DMS 273 (cell line): ENCODE measurements around the gene HOXA9.
A peak's percentile ranks its signal among the peaks of the same experiment; 100 is the strongest.

Experiments used
- DNase-seq: peaks from one replicate; lab custom pipeline; 2025; ENCODE audit not compliant: unreplicated experiment; lab: John Stamatoyannopoulos, UW

Gene HOXA9

DNA sequence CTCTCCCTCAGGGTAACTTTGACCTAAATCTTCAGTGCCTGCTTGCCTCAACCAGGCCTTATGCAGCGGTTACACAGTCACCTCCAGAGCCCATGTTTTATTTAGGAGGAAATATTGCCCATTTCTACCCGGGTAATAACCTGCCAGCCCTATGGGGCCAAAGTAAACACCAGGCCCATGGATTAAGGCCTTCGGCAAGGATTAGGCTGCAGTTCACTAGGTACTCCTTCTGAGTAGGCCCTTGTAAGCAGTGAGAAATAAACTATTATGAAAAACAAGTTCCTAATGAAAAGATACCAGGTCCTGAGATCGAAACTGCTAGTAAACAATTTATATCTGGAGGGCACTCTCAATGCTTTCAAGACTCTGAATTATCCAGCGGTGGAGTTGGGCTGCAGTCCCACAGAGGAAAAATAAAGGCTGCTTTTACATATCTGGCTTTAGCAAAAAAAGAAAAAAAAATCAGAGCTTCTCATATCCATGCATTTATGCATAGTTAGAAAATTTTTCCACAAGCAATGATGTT lies 12.5 kb upstream of the HOXA9 start:
- no peak for DNase-seq

DNA sequence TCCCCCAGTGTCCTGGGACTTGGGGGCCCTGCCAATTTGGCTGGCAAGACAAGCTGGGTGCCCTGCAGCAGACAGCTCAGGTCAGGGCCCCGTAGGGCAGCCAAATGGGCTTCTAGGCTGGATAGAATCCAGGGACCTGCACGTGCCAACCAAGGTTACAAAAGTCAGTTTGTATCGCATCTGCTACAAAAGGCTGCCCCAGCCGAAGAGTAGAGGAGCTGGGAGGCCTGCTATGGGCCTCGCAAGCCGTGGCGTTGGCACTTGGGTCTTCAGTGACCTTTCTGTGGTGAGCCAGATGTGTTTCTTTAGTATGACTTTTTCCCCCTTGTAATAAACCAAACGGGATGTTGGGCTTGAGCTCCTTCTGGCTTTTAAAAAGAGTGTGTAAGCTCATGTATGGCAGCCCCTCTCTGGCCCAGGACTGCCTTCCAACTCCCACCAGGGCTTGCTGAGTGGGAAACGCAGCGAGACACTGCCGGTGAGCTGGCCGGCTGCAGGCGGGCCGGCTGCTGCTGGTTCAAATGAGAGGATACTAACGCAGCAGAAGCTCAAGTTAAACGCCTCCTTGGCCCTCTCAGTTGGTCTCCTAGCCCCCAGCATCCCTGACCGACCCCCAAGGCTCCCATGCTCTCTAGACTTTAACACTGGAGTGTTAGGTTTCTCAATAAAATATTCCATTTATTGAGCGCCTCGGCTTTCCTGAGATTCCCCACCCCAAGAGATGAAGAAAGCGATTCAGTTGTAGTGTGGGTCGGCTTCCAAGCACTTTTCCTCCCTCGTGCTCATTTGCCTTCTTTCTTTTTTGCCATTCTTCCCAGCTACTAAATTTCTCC lies 11.8 kb upstream of the HOXA9 start:
- DNase-seq = no peak

- no peak for DNase-seq
Observed at GRCh38 chr7:27176524-27176845, 11.1 kb upstream of the HOXA9 start.

DNA sequence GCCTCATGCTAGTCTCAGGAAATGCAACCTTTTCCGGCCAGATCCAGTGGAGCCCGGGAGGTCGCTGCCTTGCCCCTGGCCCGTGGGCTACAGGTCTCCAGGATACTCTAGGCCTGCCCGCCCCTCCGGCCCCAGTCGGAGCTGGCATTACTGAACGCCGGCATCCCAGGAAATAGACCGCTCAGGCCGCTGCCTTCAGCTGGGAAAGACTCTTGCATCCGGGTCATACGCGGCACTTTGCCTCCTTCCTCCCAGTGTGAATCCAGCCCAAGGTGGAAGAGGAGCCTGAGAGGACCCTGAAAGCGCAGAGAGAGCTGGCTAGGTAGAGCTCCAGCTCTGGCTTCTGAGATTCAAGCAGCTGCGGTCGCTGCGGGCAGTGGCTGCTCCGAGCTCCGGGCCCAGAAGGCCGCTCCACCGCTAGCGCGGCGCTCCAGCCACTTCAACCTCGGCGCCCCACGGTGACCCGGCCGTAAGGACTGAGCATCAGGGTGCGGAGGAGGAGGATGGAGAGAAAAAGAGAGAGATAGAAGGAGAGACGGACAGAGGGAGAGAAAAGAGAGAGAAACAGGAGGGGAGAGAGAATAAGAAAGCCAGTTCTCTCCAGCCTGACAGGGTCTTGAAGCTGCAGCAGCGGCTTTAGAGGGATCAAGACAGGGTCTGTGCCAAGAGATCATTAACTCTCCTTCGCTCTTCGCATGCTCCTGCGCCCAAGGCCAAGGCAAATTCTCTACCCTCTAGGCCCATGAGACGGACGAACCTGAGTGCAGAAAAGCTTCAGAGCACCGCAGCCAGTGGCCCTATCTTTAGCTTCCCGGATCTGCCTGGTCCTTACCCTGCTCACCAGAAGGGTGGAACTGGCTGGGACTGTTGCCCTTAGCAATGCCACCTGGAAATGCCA lies 10.5 kb upstream of the HOXA9 start:
- DNase-seq = no peak

DNA sequence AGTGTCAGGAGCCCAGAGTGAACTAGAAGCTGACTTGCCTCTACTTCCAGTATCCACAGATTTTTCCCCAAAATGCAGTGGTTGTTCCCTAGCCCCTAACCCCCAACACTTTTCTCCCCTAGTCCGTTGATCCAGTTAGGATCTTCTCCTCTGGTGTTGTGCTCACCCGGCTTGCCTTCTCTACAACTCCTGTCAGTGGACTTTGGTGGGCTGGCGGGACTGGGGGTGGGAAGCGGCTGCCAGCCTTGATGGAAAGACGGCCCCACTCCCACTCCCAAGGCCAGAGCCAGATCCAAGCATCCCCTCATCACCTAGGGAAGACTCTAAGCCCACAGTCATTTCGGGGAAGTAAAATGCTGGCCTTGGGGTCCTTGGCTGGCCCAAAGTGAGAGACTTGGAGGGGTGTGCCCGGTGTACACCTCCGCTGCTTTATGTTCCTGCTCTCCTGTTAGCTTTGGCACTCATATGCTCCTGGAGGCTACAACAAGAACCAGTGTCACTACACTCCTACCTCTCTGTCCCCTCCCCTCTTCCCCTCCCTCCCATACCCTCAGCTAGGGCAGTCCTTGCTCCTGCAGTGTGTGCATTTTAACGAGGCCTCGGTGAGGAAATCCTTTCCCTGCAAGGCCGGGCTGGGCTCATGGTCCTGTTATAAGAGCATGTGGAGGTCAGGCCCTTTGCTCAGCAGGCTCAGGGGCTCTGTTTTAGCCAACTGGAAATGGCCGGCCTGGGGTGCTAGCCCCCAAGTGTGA lies 9.7 kb upstream of the HOXA9 start:
- DNase-seq = no peak

DNA sequence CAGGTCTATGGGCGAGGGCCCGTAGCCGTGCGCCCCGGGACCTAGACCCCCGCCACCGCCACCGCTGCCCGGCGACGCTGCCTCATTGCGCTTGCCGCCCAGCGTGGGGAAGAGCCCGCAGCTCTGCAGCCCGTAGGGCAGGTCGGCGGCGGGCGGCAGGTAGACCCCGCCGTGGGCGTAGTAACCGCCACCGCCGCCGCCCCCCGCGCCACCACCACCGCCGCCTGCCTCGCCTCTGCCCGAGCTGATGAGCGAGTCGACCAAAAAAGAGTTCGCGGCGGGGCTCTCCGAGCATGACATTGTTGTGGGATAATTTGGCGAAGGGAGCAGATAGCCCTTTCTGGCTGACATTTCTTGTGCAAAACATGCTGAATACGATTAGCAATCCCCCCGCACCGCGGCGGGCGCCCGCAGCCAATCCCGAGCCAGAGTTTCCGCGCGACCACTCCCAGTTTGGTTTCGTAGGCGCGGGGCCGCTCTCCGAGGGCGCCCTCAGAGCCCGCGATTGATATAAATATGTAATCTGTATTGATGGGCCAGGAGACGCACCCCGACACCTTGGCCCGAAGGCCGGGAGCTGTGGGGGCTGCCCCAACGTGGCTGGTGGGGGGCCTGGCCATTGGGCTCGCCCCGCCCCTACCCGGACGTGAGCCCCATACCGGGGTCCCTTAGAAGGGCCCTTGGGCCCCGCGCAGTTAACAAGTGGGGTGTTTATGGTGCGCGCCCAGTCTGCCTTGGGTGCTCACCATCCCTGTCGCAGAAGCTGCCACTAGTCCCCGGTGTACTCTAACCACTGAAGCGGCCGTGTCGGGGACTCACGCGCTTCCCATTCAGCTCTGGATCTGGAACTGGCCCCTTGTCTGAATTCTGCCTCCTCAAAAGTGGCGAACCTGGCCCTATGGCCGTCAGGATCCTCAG lies 8.9 kb upstream of the HOXA9 start, which contains the start of gene HOXA10:
TSS of gene HOXA10 (minus strand) at position 365 of the 918 bp plus-strand sequence. CDS start at position 351, 14 bp downstream.
- DNase-seq = no peak

DNA sequence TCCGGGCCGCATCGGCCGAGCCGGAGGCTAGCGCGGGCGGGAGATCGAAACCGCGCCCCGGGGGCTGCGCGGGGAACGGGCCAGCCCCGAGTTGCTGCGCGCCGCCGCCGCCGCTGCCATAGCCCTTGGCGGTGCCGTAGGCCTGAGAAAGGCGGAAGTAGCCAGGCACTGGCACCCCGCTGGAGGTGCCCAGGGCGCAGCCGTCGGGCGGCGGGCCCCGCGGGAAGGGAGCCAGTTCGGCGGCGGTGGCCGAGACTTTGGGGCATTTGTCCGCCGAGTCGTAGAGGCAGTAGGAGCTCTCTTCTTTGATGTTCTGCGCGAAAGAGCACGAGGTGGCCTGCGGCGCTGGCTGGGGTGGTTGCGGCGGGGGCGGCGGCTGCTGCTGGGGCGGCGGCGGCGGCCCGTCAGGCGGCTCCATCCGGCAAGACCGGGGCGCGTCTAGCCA lies 8.2 kb upstream of the HOXA9 start:
- DNase-seq = peak; percentile 83

GRCh38 chr7:27172823-27173510 lies 7.6 kb upstream of the HOXA9 start:
- peak; percentile 83 for DNase-seq

GRCh38 chr7:27172315-27172774 lies 7.0 kb upstream of the HOXA9 start:
- DNase-seq = peak; percentile 67

DNA sequence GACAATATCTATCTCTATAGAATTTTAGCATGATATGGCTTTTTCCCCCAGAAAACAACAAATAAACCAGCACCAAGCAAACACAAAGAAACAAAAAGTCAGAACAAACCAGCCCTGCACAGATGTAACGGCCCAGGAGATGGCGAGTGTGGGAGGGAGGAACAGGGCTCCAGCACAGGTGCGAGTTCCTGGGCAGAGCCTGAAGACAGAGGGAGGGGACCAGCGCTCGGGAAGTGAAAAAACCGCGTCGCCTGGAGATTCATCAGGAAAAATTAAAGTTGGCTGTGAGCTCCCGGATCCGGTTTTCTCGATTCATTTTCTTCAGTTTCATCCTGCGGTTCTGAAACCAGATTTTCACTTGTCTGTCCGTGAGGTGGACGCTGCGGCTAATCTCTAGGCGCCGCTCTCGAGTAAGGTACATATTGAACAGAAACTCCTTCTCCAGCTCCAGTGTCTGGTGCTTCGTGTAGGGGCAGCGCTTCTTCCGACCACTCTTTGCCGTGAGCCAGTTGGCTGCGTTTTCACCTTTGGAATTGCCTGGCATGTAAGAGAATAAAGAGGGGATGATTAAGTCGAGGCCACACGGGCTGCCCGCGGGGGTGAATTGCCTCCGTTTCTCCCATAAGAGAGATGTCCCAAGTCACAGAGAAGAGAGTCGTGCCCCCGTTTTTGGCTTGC lies 6.4 kb upstream of the HOXA9 start:
- peak; percentile 72 for DNase-seq

DNA sequence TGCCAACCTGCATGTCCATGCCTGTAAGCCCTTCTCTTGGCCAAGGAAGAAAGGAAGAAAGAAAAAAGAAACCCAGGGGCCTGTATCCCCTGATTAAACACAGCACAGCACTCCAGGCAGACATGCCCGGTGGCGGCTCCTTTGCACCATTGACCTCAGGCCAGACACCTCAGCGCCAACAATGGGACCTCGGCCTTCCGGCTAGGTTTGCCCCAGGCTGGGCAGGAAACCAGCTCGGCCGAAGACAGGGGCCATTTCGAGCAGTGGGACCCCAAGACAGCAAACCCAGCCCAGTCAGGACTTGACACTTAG lies 5.9 kb upstream of the HOXA9 start:
- DNase-seq = peak; percentile 64

DNA sequence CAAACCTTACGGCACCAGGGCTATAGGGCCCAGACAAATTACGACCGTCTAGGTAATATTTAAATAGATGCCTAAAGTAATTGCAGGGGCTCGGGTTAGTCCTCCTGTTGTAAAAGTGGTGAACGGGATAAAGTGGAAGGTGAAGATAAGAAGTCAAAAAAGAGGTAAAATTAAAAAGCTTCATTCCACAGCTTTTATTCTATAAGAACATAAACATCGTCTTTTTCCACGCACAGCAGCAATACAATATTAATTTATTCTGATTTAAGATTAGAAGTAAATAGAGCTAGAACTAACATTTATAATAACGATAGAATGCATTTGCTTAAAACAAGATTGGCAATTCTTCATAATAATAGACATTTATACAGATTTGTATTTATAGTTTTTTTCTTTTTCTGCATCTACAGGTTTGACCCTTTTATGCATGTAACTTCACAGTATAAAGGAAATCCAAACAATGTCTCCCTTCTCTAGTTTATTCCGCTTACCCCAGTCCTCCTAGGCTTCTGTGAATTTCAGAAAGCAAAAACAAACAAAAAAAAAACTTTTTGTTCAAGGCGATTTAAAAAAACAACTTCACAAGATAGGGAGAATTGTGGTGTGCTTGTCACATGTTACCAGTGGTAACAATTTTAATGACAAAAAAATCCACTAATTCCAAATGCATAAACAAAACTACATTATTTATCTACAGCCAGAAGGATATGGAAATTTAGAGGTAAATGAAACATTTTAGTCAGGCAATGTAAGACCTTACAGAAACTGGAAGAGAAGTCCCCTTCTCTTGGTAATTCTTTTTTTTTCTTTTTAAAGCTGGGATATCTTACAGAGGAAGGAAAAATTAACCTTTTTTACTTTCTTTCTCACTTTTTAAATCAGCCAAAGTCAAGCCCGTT lies 5.3 kb upstream of the HOXA9 start:
- no peak for DNase-seq

DNA sequence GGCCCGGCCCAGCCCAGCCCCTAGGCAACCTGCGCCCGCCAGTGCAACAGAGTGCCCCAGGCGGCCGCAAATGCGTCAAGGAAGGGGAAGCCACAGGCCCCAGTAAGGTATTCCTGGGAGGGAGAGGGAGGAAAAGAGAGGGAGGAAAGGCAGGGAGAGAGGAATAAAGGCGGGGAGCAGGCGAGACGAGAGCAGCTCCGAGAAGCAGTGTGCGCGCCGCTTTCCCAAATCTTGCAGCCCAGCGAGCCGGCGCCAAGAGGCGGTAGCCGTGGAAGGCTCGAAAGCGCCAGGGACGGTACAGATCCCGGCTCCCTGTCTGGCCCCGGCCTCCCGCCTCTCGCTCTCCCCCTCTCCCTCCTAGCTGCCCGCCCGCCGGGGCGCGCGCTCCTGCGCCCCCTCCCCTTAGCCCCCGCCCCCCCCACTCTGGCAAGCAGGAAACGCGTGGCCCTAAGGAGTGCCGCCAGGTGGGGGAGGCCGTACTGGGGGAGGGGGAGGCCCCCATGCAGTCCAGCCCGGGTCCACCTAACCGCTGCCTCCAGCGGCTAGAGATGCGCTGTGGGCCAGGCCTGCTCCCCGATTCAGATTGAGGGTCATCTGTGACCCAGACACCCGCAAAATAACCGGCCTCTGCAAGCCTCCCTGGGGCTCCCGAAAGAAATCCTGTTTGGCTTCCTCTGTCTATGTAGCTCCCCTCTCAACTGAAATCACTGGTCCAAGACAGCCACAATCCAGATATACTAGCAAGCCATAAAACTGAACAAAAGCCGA lies 4.5 kb upstream of the HOXA9 start:
- peak; percentile 94 for DNase-seq

- peak; percentile 91 for DNase-seq
Observed at GRCh38 chr7:27168265-27168947, 3.1 kb upstream of the HOXA9 start.

DNA sequence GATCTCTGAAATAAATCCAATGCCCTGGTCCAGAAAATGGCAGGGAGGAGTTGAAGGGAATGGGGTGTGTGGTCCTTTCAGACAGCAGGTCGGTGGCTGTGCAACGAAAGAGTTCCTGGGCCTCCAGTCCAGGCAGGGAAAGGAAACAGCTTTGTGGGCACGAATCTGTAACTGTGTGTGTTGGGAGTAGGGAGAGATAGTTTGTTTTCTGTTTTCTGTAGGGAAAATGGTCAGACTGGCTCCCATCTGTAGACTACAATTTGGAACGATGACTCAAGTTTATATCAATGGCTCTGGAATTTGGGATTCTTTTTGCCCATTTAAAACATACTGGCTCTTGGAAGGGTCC lies 2.6 kb upstream of the HOXA9 start:
- peak; percentile 75 for DNase-seq
